LNCaP clone FGC (cell line): ENCODE results near the gene KIF12.
A peak's percentile ranks its signal among the peaks of the same experiment; 100 is the strongest.

Experiments
- DNase-seq: peaks from one replicate; pipeline ENCODE4 v3.0.0-alpha.2; 2011; ENCODE audit warnings: low read depth
- H3K4me3 ChIP-seq: 2 replicates; pipeline ENCODE4 v1.5.1; 2011; ENCODE audit warnings: mild to moderate bottlenecking, low read depth, low read length, control low read depth
- TF ChIP-seq, protein P1 (sequence below): IDR thresholded peaks from 2 replicates; pipeline ENCODE4 v1.5.1; 2012; ENCODE audit warnings: mild to moderate bottlenecking; ENCODE audit not compliant: control insufficient read depth, insufficient read depth; ENCODE audit errors: extremely low read depth

The KIF12 gene

GRCh38 chr9:114078781-114079156 lies 20.3 kb downstream of the KIF12 start:
- H3K4me3 ChIP-seq: no peak overlapping the region
- DNase-seq: no peak
- TF ChIP-seq, protein P1, sequence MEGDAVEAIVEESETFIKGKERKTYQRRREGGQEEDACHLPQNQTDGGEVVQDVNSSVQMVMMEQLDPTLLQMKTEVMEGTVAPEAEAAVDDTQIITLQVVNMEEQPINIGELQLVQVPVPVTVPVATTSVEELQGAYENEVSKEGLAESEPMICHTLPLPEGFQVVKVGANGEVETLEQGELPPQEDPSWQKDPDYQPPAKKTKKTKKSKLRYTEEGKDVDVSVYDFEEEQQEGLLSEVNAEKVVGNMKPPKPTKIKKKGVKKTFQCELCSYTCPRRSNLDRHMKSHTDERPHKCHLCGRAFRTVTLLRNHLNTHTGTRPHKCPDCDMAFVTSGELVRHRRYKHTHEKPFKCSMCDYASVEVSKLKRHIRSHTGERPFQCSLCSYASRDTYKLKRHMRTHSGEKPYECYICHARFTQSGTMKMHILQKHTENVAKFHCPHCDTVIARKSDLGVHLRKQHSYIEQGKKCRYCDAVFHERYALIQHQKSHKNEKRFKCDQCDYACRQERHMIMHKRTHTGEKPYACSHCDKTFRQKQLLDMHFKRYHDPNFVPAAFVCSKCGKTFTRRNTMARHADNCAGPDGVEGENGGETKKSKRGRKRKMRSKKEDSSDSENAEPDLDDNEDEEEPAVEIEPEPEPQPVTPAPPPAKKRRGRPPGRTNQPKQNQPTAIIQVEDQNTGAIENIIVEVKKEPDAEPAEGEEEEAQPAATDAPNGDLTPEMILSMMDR: no peak

DNA sequence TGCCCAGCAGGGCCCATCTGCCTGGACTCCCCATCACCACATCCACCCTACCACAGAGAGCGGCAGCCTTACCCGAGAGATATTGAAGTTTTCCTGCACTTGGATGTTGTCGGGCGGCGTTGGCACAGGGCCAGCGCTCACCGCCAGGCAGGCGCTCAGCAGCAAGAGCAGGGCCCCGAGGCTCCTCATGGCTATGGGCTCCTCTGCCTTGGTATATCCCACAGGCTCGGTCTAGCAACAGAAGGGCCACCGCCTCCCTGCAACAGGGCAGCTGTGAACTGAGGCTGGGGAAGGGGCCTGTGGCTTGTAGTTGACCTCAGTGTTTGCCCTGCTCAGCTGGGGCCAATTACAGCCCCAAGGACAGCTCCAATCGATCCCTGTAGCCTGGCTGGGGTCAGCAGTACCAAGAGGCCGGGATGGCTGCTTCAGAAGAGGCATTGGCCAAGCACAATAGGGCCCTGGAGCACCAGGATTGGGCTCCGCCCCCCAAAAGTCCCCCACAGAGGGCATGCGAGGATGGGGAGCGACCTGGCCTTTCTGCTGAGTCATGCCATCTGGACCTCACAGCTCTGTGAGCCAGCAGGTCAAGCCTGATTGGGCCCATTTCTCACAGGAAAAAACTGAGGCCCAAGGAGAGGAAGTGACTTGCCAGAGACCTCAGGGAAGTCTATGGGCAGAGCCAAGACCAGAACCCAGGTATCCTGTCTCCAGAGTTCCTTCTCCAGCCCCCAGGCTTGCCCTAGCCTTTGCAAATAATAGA lies 20.9 kb downstream of the KIF12 start, which contains the start of gene AMBP:
Gene AMBP (minus strand): TSS at position 280 of the 760 bp plus-strand sequence. CDS start 91 bp downstream, at position 189.
- DNase-seq: no peak
- H3K4me3 ChIP-seq: no peak within 1 kb of the TSS
- TF ChIP-seq, protein P1: no peak

- TF ChIP-seq, protein P1: no peak
- DNase-seq: no peak
- H3K4me3 ChIP-seq: no peak overlapping the region
Measured at GRCh38 chr9:114077162-114077837, 21.8 kb downstream of the KIF12 start.

DNA sequence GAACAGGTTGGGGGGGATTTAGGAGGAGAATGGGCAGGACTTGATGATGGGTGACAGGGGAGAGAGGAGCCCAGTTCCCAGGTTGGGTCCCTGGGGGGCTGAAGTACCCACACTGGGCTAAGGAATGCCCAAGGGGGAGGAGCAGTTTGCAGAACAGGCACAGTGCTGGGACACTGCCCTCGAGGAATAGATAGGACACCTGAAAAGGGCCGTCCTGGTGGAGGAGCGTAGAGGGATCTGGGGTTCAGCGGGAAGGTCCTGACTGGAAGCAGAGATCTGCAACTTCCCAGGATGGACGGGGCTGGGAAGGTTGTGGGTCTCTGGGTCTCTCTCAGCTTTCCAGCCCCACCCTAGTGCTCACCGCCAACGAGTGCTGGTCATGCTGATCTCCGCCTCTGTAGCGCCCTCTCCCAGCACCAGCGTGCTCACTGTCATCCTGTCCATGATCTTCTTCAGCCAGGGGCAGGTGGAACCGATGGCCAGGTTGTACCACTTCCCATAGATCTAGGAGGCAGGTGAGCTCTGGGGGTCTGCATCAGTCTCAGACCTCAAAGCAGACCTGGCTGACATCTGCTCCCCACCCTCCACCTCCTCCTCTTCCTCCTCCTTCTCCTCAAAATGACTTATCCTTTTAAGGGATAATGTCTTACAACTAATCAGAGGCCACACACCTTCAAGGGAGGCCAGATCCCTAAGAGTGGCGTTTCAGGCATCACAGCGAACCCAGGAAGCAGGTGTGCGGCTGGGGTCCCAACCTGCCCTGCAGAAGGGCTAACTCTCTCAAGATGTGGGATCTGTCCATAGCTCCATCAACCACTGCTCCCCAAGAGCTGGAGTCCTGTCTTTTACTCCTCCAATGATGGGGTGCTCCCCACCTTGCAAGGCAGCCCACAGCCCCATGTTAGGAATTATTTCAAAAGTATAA lies 22.6 kb downstream of the KIF12 start:
- TF ChIP-seq, protein P1: no peak
- H3K4me3 ChIP-seq: no peak overlapping the region
- no peak for DNase-seq

DNA sequence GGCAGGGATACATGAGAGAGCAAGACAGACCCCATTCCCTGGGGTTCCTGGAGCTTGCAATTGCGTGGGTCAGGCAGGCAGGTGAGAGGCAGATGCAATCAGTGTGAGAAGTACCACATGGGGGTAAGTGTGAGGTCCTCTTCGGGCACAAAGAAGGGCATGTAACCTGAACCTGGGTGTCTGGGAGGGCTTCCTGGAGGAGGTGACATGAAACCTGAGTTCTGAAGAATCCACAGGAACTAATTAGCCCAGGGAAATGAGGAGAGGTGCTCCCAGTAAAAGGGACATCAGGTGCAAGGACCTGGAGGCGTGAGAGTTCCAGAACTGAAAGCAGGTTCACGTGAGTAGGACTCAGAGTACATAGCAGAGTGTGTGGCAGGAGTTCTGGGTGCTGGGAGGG lies 23.5 kb downstream of the KIF12 start:
- TF ChIP-seq, protein P1: no peak
- no peak overlapping the region for H3K4me3 ChIP-seq
- no peak for DNase-seq

- H3K4me3 ChIP-seq: no peak overlapping the region
- TF ChIP-seq, protein P1: 0 out of 2 replicates have a peak, but pooled peaks have one; percentile 3
- peak; percentile 22 for DNase-seq
Measured at GRCh38 chr9:114072184-114073140, 26.6 kb downstream of the KIF12 start.
